ENCODE measurements around the gene TRIM9.

DNA sequence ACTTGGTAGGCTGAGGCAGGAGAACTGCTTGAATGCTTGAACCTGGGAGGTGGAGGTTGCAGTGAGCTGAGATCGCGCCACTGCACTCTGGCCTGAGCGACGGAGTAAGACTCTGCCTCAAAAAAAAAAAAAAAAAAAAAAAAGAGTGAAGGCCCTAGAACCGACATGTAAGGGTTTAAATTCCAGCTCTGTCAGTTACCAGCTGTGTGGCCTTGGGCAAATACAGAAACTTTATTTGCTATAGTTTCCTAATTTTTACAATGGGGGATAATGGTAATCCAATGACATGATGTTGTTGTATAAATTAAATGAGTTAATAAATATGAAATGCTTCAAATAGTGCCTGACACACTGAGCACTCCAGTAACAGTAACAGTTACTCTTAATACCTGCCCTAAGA is 131.0 kb downstream of the TRIM9 start:
- TF ChIP-seq, protein P1, sequence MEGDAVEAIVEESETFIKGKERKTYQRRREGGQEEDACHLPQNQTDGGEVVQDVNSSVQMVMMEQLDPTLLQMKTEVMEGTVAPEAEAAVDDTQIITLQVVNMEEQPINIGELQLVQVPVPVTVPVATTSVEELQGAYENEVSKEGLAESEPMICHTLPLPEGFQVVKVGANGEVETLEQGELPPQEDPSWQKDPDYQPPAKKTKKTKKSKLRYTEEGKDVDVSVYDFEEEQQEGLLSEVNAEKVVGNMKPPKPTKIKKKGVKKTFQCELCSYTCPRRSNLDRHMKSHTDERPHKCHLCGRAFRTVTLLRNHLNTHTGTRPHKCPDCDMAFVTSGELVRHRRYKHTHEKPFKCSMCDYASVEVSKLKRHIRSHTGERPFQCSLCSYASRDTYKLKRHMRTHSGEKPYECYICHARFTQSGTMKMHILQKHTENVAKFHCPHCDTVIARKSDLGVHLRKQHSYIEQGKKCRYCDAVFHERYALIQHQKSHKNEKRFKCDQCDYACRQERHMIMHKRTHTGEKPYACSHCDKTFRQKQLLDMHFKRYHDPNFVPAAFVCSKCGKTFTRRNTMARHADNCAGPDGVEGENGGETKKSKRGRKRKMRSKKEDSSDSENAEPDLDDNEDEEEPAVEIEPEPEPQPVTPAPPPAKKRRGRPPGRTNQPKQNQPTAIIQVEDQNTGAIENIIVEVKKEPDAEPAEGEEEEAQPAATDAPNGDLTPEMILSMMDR (conservative IDR thresholded peaks at IDR 0.05; ENCODE audit: low read length), result no peak
- no peak for TF ChIP-seq EZH2phosphoT487 (IDR thresholded peaks at IDR 0.05; ENCODE audit: borderline replicate concordance)
